ENCODE results near the gene LAPTM5.

The LAPTM5 gene

GRCh38 chr1:30721812-30722537 lies 35.6 kb downstream of the LAPTM5 start:
- no peak for TF ChIP-seq JUND (IDR thresholded peaks at IDR 0.05; ENCODE audit: low read depth)
- in situ Hi-C loops (cut with HindIII; ENCODE audit: low pct_unique_long_range_greater_than_20kb, low sequenced_read_pairs): no loop called here
- peak in 1 of 2 experiments; percentile 32 for DNase-seq (ENCODE audit: low read depth in 1 of 2, low spot score in 1 of 2)

GRCh38 chr1:30721341-30721793 lies 36.2 kb downstream of the LAPTM5 start:
- TF ChIP-seq JUND (IDR thresholded peaks at IDR 0.05; ENCODE audit: low read depth): no peak
- no peak for DNase-seq (ENCODE audit: low read depth in 1 of 2, low spot score in 1 of 2)
- in situ Hi-C loops (cut with HindIII; ENCODE audit: low pct_unique_long_range_greater_than_20kb, low sequenced_read_pairs): no loop called here

GRCh38 chr1:30720271-30721223 lies 37.0 kb downstream of the LAPTM5 start:
- DNase-seq (ENCODE audit: low read depth in 1 of 2, low spot score in 1 of 2): no peak
- in situ Hi-C loops (cut with HindIII; ENCODE audit: low pct_unique_long_range_greater_than_20kb, low sequenced_read_pairs): no loop called here
- TF ChIP-seq JUND (IDR thresholded peaks at IDR 0.05; ENCODE audit: low read depth): no peak

GRCh38 chr1:30719406-30720270 lies 37.9 kb downstream of the LAPTM5 start:
- peak in 1 of 2 experiments; percentile 69 for DNase-seq (ENCODE audit: low read depth in 1 of 2, low spot score in 1 of 2)
- TF ChIP-seq JUND (IDR thresholded peaks at IDR 0.05; ENCODE audit: low read depth): no peak
- in situ Hi-C loops (cut with HindIII; ENCODE audit: low pct_unique_long_range_greater_than_20kb, low sequenced_read_pairs): no loop called here

GRCh38 chr1:30718636-30719405 lies 38.8 kb downstream of the LAPTM5 start:
- no peak for TF ChIP-seq JUND (IDR thresholded peaks at IDR 0.05; ENCODE audit: low read depth)
- in situ Hi-C loops (cut with HindIII; ENCODE audit: low pct_unique_long_range_greater_than_20kb, low sequenced_read_pairs): no loop called here
- DNase-seq (ENCODE audit: low read depth in 1 of 2, low spot score in 1 of 2): peak; percentile 59 to 96

GRCh38 chr1:30718091-30718635 lies 39.4 kb downstream of the LAPTM5 start:
- TF ChIP-seq JUND (IDR thresholded peaks at IDR 0.05; ENCODE audit: low read depth): no peak
- in situ Hi-C loops (cut with HindIII; ENCODE audit: low pct_unique_long_range_greater_than_20kb, low sequenced_read_pairs): no loop called here
- peak; percentile 67 to 97 for DNase-seq (ENCODE audit: low read depth in 1 of 2, low spot score in 1 of 2)

- in situ Hi-C loops (cut with HindIII; ENCODE audit: low pct_unique_long_range_greater_than_20kb, low sequenced_read_pairs): no loop called here
- TF ChIP-seq JUND (IDR thresholded peaks at IDR 0.05; ENCODE audit: low read depth): no peak
- no peak for DNase-seq (ENCODE audit: low read depth in 1 of 2, low spot score in 1 of 2)
Measured at GRCh38 chr1:30716646-30717045, 40.9 kb downstream of the LAPTM5 start.

GRCh38 chr1:30715886-30716285 lies 41.7 kb downstream of the LAPTM5 start:
- no peak for DNase-seq (ENCODE audit: low read depth in 1 of 2, low spot score in 1 of 2)
- in situ Hi-C loops (cut with HindIII; ENCODE audit: low pct_unique_long_range_greater_than_20kb, low sequenced_read_pairs): no loop called here
- no peak for TF ChIP-seq JUND (IDR thresholded peaks at IDR 0.05; ENCODE audit: low read depth)

GRCh38 chr1:30715216-30715615 lies 42.4 kb downstream of the LAPTM5 start:
- TF ChIP-seq JUND (IDR thresholded peaks at IDR 0.05; ENCODE audit: low read depth): no peak
- in situ Hi-C loops (cut with HindIII; ENCODE audit: low pct_unique_long_range_greater_than_20kb, low sequenced_read_pairs): no loop called here
- DNase-seq (ENCODE audit: low read depth in 1 of 2, low spot score in 1 of 2): no peak

- in situ Hi-C loops (cut with HindIII; ENCODE audit: low pct_unique_long_range_greater_than_20kb, low sequenced_read_pairs): no loop called here
- no peak for DNase-seq (ENCODE audit: low read depth in 1 of 2, low spot score in 1 of 2)
- no peak for TF ChIP-seq JUND (IDR thresholded peaks at IDR 0.05; ENCODE audit: low read depth)
Measured at GRCh38 chr1:30714536-30715090, 43.0 kb downstream of the LAPTM5 start.

- no peak for DNase-seq (ENCODE audit: low read depth in 1 of 2, low spot score in 1 of 2)
- in situ Hi-C loops (cut with HindIII; ENCODE audit: low pct_unique_long_range_greater_than_20kb, low sequenced_read_pairs): no loop called here
- no peak for TF ChIP-seq JUND (IDR thresholded peaks at IDR 0.05; ENCODE audit: low read depth)
Measured at GRCh38 chr1:30714025-30714424, 43.5 kb downstream of the LAPTM5 start.

Data from T47D (cell line).